H1 (cell line): ENCODE measurements around the gene COL4A3.

Experiments
- CTCF ChIP-seq, 3 experiments: IDR thresholded peaks; 1 replicate in 2 of 3; 2 replicates in 1 of 3; pipeline versions ENCODE4 v1.5.1 to v1.6.1; 2011; ENCODE audit warnings: low read length in 3 of 3, mild to moderate bottlenecking in 3 of 3, inconsistent platforms in 2 of 3, low read depth in 1 of 3, moderate library complexity in 1 of 3; ENCODE audit not compliant: insufficient read depth in 1 of 3; ENCODE audit errors: control extremely low read depth in 1 of 3
- FOSL1 ChIP-seq: IDR thresholded peaks from 2 replicates; pipeline ENCODE4 v1.6.1; 2011; ENCODE audit warnings: mild to moderate bottlenecking, low read depth, low read length, moderate library complexity; ENCODE audit not compliant: insufficient read depth
- GABPA ChIP-seq: IDR thresholded peaks from 2 replicates; pipeline ENCODE4 v1.6.1; 2011; ENCODE audit warnings: mild to moderate bottlenecking, low read length, moderate library complexity, borderline replicate concordance; ENCODE audit not compliant: insufficient read depth
- RBBP5 ChIP-seq: IDR thresholded peaks from 2 replicates; pipeline ENCODE4 v1.7.1; 2012; ENCODE audit warnings: low read depth, mild to moderate bottlenecking, inconsistent platforms, low read length, moderate library complexity, borderline replicate concordance
- SP1 ChIP-seq: IDR thresholded peaks from 2 replicates; pipeline ENCODE4 v1.6.1; 2011; ENCODE audit warnings: low read depth, low read length
- TAF1 ChIP-seq: IDR thresholded peaks from 2 replicates; pipeline ENCODE4 v1.6.1; 2011; ENCODE audit warnings: mild to moderate bottlenecking, low read depth, low read length

- TF ChIP-seq RBBP5 (no peak), CTCF (IDR thresholded peaks at IDR 0.05; ENCODE audit: control extremely low read depth in 1 of 3, insufficient read depth in 1 of 3, low read depth in 1 of 3, low read length in 3 of 3) (no peak), FOSL1 (no peak), TAF1 (no peak), SP1 (no peak), GABPA (no peak)
These were observed 65.7 kb downstream of the COL4A3 start for GRCh38 chr2:227230151-227230550.
